Loucy (cell line): ENCODE data around the gene MTMR10.

Experiments
- H2AFZ ChIP-seq: fragments of 200-600 bp; sonication (generic); 2 replicates; pipeline ENCODE4 v1.6.0; 2016; ENCODE audit warnings: antibody characterized with exemption, mild to moderate bottlenecking, low read length, moderate library complexity
- H3F3A ChIP-seq: fragments of 200-600 bp; 2 replicates; pipeline ENCODE4 v1.6.0; 2016; ENCODE audit warnings: antibody characterized with exemption, low read depth, mild to moderate bottlenecking
- H3K27me3 ChIP-seq: fragments of 200-600 bp; sonication (generic); 2 replicates; pipeline ENCODE4 v1.6.1; 2014; ENCODE audit warnings: low read length, mild to moderate bottlenecking; ENCODE audit not compliant: insufficient read depth, poor library complexity, severe bottlenecking
- H3K36me3 ChIP-seq: fragments of 200-600 bp; sonication (generic); 2 replicates; pipeline ENCODE4 v1.6.1; 2016; ENCODE audit warnings: low read length; ENCODE audit not compliant: insufficient read depth
- H3K4me1 ChIP-seq: fragments of 200-600 bp; sonication (generic); 2 replicates; pipeline ENCODE4 v1.5.1; 2014; ENCODE audit warnings: low read length, mild to moderate bottlenecking; ENCODE audit not compliant: insufficient read depth, poor library complexity, severe bottlenecking
- H3K4me2 ChIP-seq: fragments of 200-600 bp; sonication (generic); 2 replicates; pipeline ENCODE4 v1.6.0; 2014; ENCODE audit warnings: antibody characterized with exemption, low read length, low read depth, mild to moderate bottlenecking; ENCODE audit not compliant: poor library complexity, severe bottlenecking
- H3K4me3 ChIP-seq: fragments of 200-600 bp; sonication (generic); 2 replicates; pipeline ENCODE4 v1.5.1; 2014; ENCODE audit warnings: low read length, mild to moderate bottlenecking, mixed read lengths; ENCODE audit not compliant: poor library complexity, severe bottlenecking
- H3K79me2 ChIP-seq: fragments of 200-600 bp; sonication (generic); 2 replicates; pipeline ENCODE4 v1.6.1; 2014; ENCODE audit warnings: low read length; ENCODE audit not compliant: insufficient read depth
- H3K9ac ChIP-seq: fragments of 200-600 bp; sonication (generic); 2 replicates; pipeline ENCODE4 v1.6.0; 2014; ENCODE audit warnings: mild to moderate bottlenecking, low read depth, low read length, moderate library complexity; ENCODE audit not compliant: poor library complexity, severe bottlenecking
- H3K9me2 ChIP-seq: fragments of 200-600 bp; sonication (generic); replicated peaks from 2 replicates; pipeline ENCODE4 v1.6.1; 2016; ENCODE audit warnings: low read depth, low read length, mixed read lengths
- H3K9me3 ChIP-seq: fragments of 200-600 bp; sonication (generic); 2 replicates; pipeline ENCODE4 v1.6.1; 2014; ENCODE audit warnings: mild to moderate bottlenecking, antibody characterized with exemption, low read length, low read depth; ENCODE audit not compliant: insufficient read depth
- H4K20me1 ChIP-seq: fragments of 200-600 bp; sonication (generic); 2 replicates; pipeline ENCODE4 v1.6.0; 2014; ENCODE audit warnings: antibody characterized with exemption, low read length, mild to moderate bottlenecking; ENCODE audit not compliant: insufficient read depth, poor library complexity, severe bottlenecking
- EZH2phosphoT487 ChIP-seq: fragments of 200-600 bp; IDR thresholded peaks from 2 replicates; pipeline ENCODE4 v1.6.1; 2018; ENCODE audit warnings: antibody characterized with exemption, mild to moderate bottlenecking, moderate library complexity, borderline replicate concordance
- TF ChIP-seq, protein P1 (sequence below): fragments of 200-600 bp; sonication (generic); conservative IDR thresholded peaks from 2 replicates; pipeline ENCODE4 v1.5.1; 2014; ENCODE audit warnings: mild to moderate bottlenecking, antibody characterized with exemption, low read length

MTMR10 gene

DNA sequence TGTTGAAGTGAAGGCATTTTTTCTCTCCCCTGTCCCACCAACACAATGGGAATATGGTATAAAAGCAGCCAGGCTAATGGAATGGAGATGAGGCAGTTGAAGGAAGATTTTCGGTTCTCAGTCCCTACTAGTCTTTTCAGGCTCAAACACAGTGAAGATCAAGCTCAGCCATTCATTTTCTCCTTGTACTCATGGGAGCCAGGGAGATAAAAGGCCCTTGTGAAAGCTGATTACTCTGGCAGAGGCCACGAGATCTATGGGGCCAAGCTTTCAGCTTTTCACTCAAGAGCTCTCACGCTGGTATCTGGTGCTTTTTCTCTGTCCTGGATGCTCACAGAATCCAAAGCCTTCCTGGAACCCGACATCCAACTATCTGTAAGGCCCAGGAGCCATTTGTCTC lies 102.2 kb downstream of the MTMR10 start:
- Histone ChIP-seq H3K79me2 (no peaks in the 10 kb centered on the region), H3K9ac (no peak overlapping the region), H3K36me3 (no peaks in the 10 kb centered on the region; the same call in 1 of the 2 replicates), H3K4me3 (no peak overlapping the region), H2AFZ (no peak overlapping the region), H3K9me2 (no peaks in the 10 kb centered on the region), H3K4me2 (no peak overlapping the region), H3F3A (no peaks in the 10 kb centered on the region), H3K4me1 (peaks cover 4% of the 10 kb centered on the region), H4K20me1 (peaks cover 15% of the 10 kb centered on the region), H3K9me3 (no peaks in the 10 kb centered on the region), H3K27me3 (no peaks in the 10 kb centered on the region)
- TF ChIP-seq, protein P1, sequence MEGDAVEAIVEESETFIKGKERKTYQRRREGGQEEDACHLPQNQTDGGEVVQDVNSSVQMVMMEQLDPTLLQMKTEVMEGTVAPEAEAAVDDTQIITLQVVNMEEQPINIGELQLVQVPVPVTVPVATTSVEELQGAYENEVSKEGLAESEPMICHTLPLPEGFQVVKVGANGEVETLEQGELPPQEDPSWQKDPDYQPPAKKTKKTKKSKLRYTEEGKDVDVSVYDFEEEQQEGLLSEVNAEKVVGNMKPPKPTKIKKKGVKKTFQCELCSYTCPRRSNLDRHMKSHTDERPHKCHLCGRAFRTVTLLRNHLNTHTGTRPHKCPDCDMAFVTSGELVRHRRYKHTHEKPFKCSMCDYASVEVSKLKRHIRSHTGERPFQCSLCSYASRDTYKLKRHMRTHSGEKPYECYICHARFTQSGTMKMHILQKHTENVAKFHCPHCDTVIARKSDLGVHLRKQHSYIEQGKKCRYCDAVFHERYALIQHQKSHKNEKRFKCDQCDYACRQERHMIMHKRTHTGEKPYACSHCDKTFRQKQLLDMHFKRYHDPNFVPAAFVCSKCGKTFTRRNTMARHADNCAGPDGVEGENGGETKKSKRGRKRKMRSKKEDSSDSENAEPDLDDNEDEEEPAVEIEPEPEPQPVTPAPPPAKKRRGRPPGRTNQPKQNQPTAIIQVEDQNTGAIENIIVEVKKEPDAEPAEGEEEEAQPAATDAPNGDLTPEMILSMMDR, result no peak
- no peak for TF ChIP-seq EZH2phosphoT487
